Measurements from ENCODE around the gene PLEKHB1. TPM values are rescaled to one million over a fixed set of nuclear protein-coding genes. Genes with fewer than 3 reads are reported as not detected.
"Not testable (repeated sequence)": the region's sequence is repeated elsewhere in the genome, so short reads cannot be mapped to it uniquely, and the experiment has no call there.

The PLEKHB1 gene
- total RNA-seq, 1 experiment from 2014 or later = 22.9 TPM

DNA sequence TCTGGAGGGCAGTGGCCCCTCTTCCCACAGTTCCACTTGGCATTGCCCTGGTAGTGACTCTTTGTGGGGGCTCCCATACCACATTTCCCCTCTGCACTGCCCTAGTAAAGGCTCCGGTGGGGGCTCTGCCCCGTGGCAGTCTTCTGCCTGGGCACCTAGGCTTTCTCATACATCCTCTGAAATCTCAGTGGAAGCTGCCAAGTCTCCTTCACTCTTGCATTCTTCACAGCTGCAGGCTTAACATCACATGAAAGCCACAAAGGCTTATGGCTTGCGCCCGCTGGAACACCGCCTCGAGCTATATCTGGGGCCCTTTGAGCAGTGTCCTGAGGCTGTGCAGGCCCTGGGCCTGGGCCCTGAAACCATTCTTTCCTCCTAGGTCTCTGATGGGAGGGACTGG lies 25.3 kb downstream of the PLEKHB1 start:
- no peaks in the 10 kb centered on the region for H4K20me1 ChIP-seq (ENCODE audit: insufficient read depth)
- ChIA-PET POLR2A (no interaction called here), CTCF (no interaction called here), RAD21 (ENCODE audit: low non-redundant PET in 1 of 2, low total read pairs in 2 of 2, uncharacterized antibody in 2 of 2, unreplicated experiment in 2 of 2) (no interaction called here)
- no peaks in the 10 kb centered on the region for H3K9me2 ChIP-seq (ENCODE audit: insufficient read depth)
- H3K79me2 ChIP-seq (ENCODE audit: insufficient read depth, low read length) = no peaks in the 10 kb centered on the region
- intact Hi-C loops (cut with micrococcal nuclease) = no loop called here
- no TSS peak for BruUV-seq (replicated peaks)
- no peaks in the 10 kb centered on the region for H3K4me1 ChIP-seq (ENCODE audit: control insufficient read depth in 1 of 2, insufficient read depth in 2 of 2, low read length in 2 of 2)
- H3K4me3 ChIP-seq (replicated peaks in 1 of 2; ENCODE audit: low read depth in 1 of 2, low read length in 2 of 2) = no peak overlapping the region
- no peak for ATAC-seq
- DNase-seq (ENCODE audit: low read depth, low spot score) = no peak
- no peak overlapping the region for H3K27ac ChIP-seq (ENCODE audit: low read depth, low read length)
- H3K9ac ChIP-seq (ENCODE audit: low read length) = no peak overlapping the region
- no peak overlapping the region for H2AFZ ChIP-seq (ENCODE audit: low read depth, low read length, poor library complexity, severe bottlenecking)
- no peaks in the 10 kb centered on the region for H3K27me3 ChIP-seq (ENCODE audit: insufficient read depth, low read length)
- H3K36me3 ChIP-seq (ENCODE audit: control insufficient read depth in 1 of 2, insufficient read depth in 2 of 2, low read length in 2 of 2) = 0 out of 4 replicates have a peak, but pooled peaks cover 0 to 2% of the 10 kb centered on the region in 2 experiments
- TF ChIP-seq EZH2 (IDR thresholded peaks at IDR 0.05) = no peak
- TF ChIP-seq, protein P1, sequence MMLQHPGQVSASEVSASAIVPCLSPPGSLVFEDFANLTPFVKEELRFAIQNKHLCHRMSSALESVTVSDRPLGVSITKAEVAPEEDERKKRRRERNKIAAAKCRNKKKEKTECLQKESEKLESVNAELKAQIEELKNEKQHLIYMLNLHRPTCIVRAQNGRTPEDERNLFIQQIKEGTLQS (IDR thresholded peaks at IDR 0.05) = no peak
- no peak for TF ChIP-seq SRF (IDR thresholded peaks at IDR 0.05; ENCODE audit: low read depth)
- no peaks in the 10 kb centered on the region for H3K9me3 ChIP-seq (ENCODE audit: control insufficient read depth in 1 of 2, insufficient read depth in 1 of 2, low read depth in 1 of 2, low read length in 2 of 2)
- no peak overlapping the region for H3K4me2 ChIP-seq (ENCODE audit: low read length)

DNA sequence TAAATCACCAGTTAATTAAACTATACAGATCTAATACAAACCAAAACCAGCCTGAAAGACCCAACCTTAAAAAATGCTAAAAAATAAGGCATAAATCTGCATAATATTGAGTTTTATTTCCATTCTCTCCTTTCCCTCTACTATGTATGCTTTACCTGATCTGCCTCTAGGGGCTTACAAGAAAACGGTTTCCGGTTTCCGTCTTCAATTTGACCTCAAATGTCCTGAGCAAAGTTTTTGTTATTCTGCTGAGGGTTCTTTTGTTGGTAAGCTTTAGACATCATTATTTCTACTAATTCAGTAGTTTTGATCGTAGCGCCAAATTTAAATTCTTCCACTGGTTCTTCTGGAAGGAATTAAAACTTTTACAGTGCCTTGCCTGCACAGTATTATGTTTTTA lies 30.2 kb downstream of the PLEKHB1 start:
- H3K4me3 ChIP-seq (replicated peaks in 1 of 2; ENCODE audit: low read depth in 1 of 2, low read length in 2 of 2); H3K9ac ChIP-seq (ENCODE audit: low read length); RAD21 ChIA-PET (ENCODE audit: low non-redundant PET in 1 of 2, low total read pairs in 2 of 2, uncharacterized antibody in 2 of 2, unreplicated experiment in 2 of 2); H4K20me1 ChIP-seq (ENCODE audit: insufficient read depth); BruUV-seq (replicated peaks); H3K9me3 ChIP-seq (ENCODE audit: control insufficient read depth in 1 of 2, insufficient read depth in 1 of 2, low read depth in 1 of 2, low read length in 2 of 2); CTCF ChIA-PET; H3K27ac ChIP-seq (ENCODE audit: low read depth, low read length); H3K4me1 ChIP-seq (ENCODE audit: control insufficient read depth in 1 of 2, insufficient read depth in 2 of 2, low read length in 2 of 2); H2AFZ ChIP-seq (ENCODE audit: low read depth, low read length, poor library complexity, severe bottlenecking); H3K9me2 ChIP-seq (ENCODE audit: insufficient read depth); H3K4me2 ChIP-seq (ENCODE audit: low read length); DNase-seq (ENCODE audit: low read depth, low spot score); intact Hi-C loops (cut with micrococcal nuclease); POLR2A ChIA-PET; H3K27me3 ChIP-seq (ENCODE audit: insufficient read depth, low read length); ATAC-seq; H3K79me2 ChIP-seq (ENCODE audit: insufficient read depth, low read length): not testable (repeated sequence)
- TF ChIP-seq, protein P2, sequence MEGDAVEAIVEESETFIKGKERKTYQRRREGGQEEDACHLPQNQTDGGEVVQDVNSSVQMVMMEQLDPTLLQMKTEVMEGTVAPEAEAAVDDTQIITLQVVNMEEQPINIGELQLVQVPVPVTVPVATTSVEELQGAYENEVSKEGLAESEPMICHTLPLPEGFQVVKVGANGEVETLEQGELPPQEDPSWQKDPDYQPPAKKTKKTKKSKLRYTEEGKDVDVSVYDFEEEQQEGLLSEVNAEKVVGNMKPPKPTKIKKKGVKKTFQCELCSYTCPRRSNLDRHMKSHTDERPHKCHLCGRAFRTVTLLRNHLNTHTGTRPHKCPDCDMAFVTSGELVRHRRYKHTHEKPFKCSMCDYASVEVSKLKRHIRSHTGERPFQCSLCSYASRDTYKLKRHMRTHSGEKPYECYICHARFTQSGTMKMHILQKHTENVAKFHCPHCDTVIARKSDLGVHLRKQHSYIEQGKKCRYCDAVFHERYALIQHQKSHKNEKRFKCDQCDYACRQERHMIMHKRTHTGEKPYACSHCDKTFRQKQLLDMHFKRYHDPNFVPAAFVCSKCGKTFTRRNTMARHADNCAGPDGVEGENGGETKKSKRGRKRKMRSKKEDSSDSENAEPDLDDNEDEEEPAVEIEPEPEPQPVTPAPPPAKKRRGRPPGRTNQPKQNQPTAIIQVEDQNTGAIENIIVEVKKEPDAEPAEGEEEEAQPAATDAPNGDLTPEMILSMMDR (IDR thresholded peaks at IDR 0.05 in 2 of 3, conservative IDR thresholded peaks at IDR 0.05 in 1 of 3; ENCODE audit: borderline replicate concordance in 1 of 3, insufficient read depth in 1 of 3, low read depth in 2 of 3, low read length in 2 of 3) = 0 out of 6 replicates have a peak, but pooled peaks of 1 of the 3 experiments have one; percentile 14
- peaks cover 10 to 11% of the 10 kb centered on the region in 2 experiments; a peak in 3 of 4 replicates for H3K36me3 ChIP-seq (ENCODE audit: control insufficient read depth in 1 of 2, insufficient read depth in 2 of 2, low read length in 2 of 2)

Data from HCT116 (cell line).